ENCODE data around the gene DMC1. TPM values are rescaled to one million over a fixed set of nuclear protein-coding genes. Genes with fewer than 3 reads are reported as not detected.
A peak's percentile ranks its signal among the peaks of the same experiment; 100 is the strongest.

DMC1 gene
- total and polyA plus RNA-seq, 2 of the 13 experiments (the other 11 are each of a cell fraction or from before 2014, with no cell fraction given): 0.82 TPM; not detected in 1

DNA sequence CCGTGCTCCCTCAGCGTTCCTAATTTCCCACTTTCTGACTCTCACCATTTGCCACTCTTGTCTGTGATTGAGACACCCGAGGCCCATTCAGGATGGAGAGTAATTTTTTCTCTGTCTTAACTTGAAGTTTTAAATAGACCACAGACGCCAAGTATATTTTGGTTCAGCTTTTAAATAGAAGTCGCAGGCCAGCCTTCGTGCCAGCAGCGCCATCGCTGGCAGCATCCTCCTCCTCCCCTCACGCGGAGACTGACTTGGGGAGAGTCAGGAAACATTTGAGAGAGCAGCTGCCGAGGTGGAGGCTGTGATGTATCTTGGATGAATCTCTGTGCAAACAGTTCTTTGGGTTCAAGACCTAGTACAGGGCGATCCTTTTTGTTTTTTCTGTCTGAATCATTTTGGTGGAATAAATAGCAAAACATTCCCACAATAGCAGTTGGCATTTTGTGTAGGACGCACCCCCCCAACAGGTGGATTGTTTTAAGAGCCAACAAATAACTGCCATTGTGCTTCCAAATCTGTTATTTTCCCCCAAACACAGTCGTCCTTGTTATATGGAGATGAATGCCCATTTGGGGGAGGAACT lies 889 bp upstream of the DMC1 start (continued):
- TF ChIP-seq ZNF512B (CRISPR knock-in tag; IDR thresholded peaks at IDR 0.05; ENCODE audit: borderline replicate concordance) (0 out of 2 replicates have a peak, but pooled peaks have one; percentile 48), MXD4 (CRISPR knock-in tag; IDR thresholded peaks at IDR 0.05) (0 out of 2 replicates have a peak, but pooled peaks have one; percentile 25), ZNF776 (CRISPR knock-in tag; IDR thresholded peaks at IDR 0.05) (no peak), ZNF546 (CRISPR knock-in tag; conservative IDR thresholded peaks at IDR 0.05) (no peak), PAXIP1 (CRISPR knock-in tag; conservative IDR thresholded peaks at IDR 0.05) (no peak), ZKSCAN5 (CRISPR knock-in tag; IDR thresholded peaks at IDR 0.05) (no peak), ZNF501 (CRISPR knock-in tag; IDR thresholded peaks at IDR 0.05) (peak; percentile 59; the same call in 1 of the 2 replicates), CTCF (CRISPR knock-in tag; IDR thresholded peaks at IDR 0.05) (peak; percentile 39), ZNF567 (CRISPR knock-in tag; IDR thresholded peaks at IDR 0.05; ENCODE audit: borderline replicate concordance) (no peak), NFKBIZ (CRISPR knock-in tag; IDR thresholded peaks at IDR 0.05) (no peak), ZNF101 (CRISPR knock-in tag; IDR thresholded peaks at IDR 0.05; ENCODE audit: borderline replicate concordance, low read depth) (no peak), NR1H2 (CRISPR knock-in tag; IDR thresholded peaks at IDR 0.05; ENCODE audit: borderline replicate concordance, low read depth) (no peak), ZFX (CRISPR knock-in tag; IDR thresholded peaks at IDR 0.05; ENCODE audit: low read depth) (peak; percentile 10), HOXA7 (CRISPR knock-in tag; IDR thresholded peaks at IDR 0.05) (no peak), ZSCAN29 (CRISPR knock-in tag; conservative IDR thresholded peaks at IDR 0.05) (0 out of 2 replicates have a peak, but pooled peaks have one; percentile 17)
- TF ChIP-seq, protein P1, sequence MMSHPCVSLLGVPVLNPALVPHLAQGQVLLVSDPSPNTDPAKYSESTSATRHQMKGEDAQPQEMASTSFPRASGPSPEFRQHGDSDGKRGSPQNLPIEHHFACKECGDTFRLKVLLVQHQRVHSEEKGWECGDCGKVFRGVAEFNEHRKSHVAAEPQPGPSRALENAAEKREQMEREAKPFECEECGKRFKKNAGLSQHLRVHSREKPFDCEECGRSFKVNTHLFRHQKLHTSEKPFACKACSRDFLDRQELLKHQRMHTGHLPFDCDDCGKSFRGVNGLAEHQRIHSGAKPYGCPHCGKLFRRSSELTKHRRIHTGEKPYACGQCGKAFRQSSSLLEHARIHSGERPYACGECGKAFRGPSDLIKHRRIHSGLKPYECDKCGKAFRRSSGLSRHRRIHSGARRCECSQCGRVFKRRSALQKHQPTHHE (CRISPR knock-in tag; IDR thresholded peaks at IDR 0.05; ENCODE audit: borderline replicate concordance): no peak
- TF ChIP-seq, protein P2, sequence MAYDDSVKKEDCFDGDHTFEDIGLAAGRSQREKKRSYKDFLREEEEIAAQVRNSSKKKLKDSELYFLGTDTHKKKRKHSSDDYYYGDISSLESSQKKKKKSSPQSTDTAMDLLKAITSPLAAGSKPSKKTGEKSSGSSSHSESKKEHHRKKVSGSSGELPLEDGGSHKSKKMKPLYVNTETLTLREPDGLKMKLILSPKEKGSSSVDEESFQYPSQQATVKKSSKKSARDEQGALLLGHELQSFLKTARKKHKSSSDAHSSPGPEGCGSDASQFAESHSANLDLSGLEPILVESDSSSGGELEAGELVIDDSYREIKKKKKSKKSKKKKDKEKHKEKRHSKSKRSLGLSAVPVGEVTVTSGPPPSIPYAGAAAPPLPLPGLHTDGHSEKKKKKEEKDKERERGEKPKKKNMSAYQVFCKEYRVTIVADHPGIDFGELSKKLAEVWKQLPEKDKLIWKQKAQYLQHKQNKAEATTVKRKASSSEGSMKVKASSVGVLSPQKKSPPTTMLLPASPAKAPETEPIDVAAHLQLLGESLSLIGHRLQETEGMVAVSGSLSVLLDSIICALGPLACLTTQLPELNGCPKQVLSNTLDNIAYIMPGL (CRISPR knock-in tag; IDR thresholded peaks at IDR 0.05; ENCODE audit: borderline replicate concordance in 1 of 2, low read depth in 1 of 2): peak; percentile 13 to 35; a peak in 1 of 4 replicates
